ENCODE results near the gene EVPL.

Gene EVPL

GRCh38 chr17:76018340-76018680 is 8.8 kb downstream of the EVPL start:
- WGBS, 2 experiments, result 89% methylated on average over 11 of the region's 11 CpGs
- Histone ChIP-seq H3K36me3 (ENCODE audit: control insufficient read depth, insufficient read depth, low read length) (no peaks in the 10 kb centered on the region), H3K9me3 (ENCODE audit: control insufficient read depth, low read length) (no peaks in the 10 kb centered on the region), H3K27ac (ENCODE audit: insufficient read depth, low read depth, low read length, poor library complexity, severe bottlenecking) (no peak overlapping the region), H3K27me3 (ENCODE audit: control insufficient read depth, insufficient read depth, low read length, poor library complexity, severe bottlenecking) (no peaks in the 10 kb centered on the region), H3K4me3 (ENCODE audit: insufficient read depth, low read depth, low read length) (no peak overlapping the region), H3K4me1 (ENCODE audit: control insufficient read depth, insufficient read depth, low read length) (no peaks in the 10 kb centered on the region)

GRCh38 chr17:76017481-76018339 is 9.4 kb downstream of the EVPL start:
- no peaks in the 10 kb centered on the region for H3K9me3 ChIP-seq (ENCODE audit: control insufficient read depth, low read length)
- 94 to 95% methylated on average over 21 of the region's 21 CpGs for WGBS, 2 experiments
- H3K27ac ChIP-seq (ENCODE audit: insufficient read depth, low read depth, low read length, poor library complexity, severe bottlenecking), result no peak overlapping the region
- no peaks in the 10 kb centered on the region for H3K36me3 ChIP-seq (ENCODE audit: control insufficient read depth, insufficient read depth, low read length)
- no peaks in the 10 kb centered on the region for H3K4me1 ChIP-seq (ENCODE audit: control insufficient read depth, insufficient read depth, low read length)
- H3K4me3 ChIP-seq (ENCODE audit: insufficient read depth, low read depth, low read length), result no peak overlapping the region
- H3K27me3 ChIP-seq (ENCODE audit: control insufficient read depth, insufficient read depth, low read length, poor library complexity, severe bottlenecking), result no peaks in the 10 kb centered on the region

GRCh38 chr17:76014925-76015261 is 12.2 kb downstream of the EVPL start:
- no peaks in the 10 kb centered on the region for H3K9me3 ChIP-seq (ENCODE audit: control insufficient read depth, low read length)
- H3K4me1 ChIP-seq (ENCODE audit: control insufficient read depth, insufficient read depth, low read length), result no peaks in the 10 kb centered on the region
- no peaks in the 10 kb centered on the region for H3K27me3 ChIP-seq (ENCODE audit: control insufficient read depth, insufficient read depth, low read length, poor library complexity, severe bottlenecking)
- no peaks in the 10 kb centered on the region for H3K36me3 ChIP-seq (ENCODE audit: control insufficient read depth, insufficient read depth, low read length)
- no peak overlapping the region for H3K27ac ChIP-seq (ENCODE audit: insufficient read depth, low read depth, low read length, poor library complexity, severe bottlenecking)
- 92 to 93% methylated on average over 26 of the region's 26 CpGs for WGBS, 2 experiments
- no peak overlapping the region for H3K4me3 ChIP-seq (ENCODE audit: insufficient read depth, low read depth, low read length)

DNA sequence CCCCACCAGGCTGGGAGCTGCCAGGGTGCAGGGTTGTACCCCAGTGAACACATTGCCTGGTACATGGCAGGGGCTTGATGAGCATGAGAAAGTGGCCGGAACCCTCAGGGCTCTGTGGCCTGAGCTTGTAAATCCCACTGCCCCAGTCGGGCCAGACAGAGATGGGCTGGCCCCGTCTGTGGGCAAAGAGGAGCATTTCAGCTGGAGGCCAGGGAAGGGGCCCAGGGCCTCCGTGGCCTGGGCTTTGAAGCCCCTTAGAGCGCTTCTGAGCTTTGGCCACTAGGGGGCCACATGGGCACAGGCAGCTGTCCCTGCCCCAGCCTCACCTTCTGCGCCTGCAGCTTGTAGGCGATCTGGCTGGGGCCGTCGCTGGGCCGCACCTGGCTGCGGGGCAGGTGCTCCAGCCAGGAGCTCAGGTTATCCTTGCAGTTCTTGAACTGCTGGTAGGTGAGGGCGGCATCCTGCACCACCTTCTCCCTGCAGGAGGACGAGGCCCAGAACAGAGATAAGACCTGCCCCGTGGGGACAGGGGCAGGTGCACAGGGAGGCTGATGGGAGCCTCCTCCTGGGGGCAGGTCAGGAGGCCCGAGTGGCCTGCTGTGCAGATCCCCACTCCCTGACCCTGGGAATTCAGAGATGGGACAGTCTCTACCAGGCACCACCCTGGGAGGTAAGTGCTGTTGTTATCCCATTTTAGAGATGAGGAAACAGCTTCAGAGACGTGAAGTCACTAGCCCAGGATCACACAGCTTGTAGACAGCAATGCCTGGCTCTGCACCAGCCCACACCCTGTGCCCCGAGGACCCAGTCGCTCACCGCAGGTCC is 12.8 kb downstream of the EVPL start:
- Histone ChIP-seq H3K9me3 (ENCODE audit: control insufficient read depth, low read length) (no peaks in the 10 kb centered on the region), H3K27ac (ENCODE audit: insufficient read depth, low read depth, low read length, poor library complexity, severe bottlenecking) (no peak overlapping the region), H3K36me3 (ENCODE audit: control insufficient read depth, insufficient read depth, low read length) (no peaks in the 10 kb centered on the region), H3K4me3 (ENCODE audit: insufficient read depth, low read depth, low read length) (no peak overlapping the region), H3K4me1 (ENCODE audit: control insufficient read depth, insufficient read depth, low read length) (no peaks in the 10 kb centered on the region), H3K27me3 (ENCODE audit: control insufficient read depth, insufficient read depth, low read length, poor library complexity, severe bottlenecking) (no peaks in the 10 kb centered on the region)
- 40 to 43% methylated on average over 19 of the region's 19 CpGs for WGBS, 2 experiments

- Histone ChIP-seq H3K4me1 (ENCODE audit: control insufficient read depth, insufficient read depth, low read length) (no peaks in the 10 kb centered on the region), H3K27me3 (ENCODE audit: control insufficient read depth, insufficient read depth, low read length, poor library complexity, severe bottlenecking) (no peaks in the 10 kb centered on the region), H3K36me3 (ENCODE audit: control insufficient read depth, insufficient read depth, low read length) (no peaks in the 10 kb centered on the region), H3K4me3 (ENCODE audit: insufficient read depth, low read depth, low read length) (no peak overlapping the region), H3K27ac (ENCODE audit: insufficient read depth, low read depth, low read length, poor library complexity, severe bottlenecking) (no peak overlapping the region), H3K9me3 (ENCODE audit: control insufficient read depth, low read length) (no peaks in the 10 kb centered on the region)
- 89 to 92% methylated on average over 15 of the region's 15 CpGs for WGBS, 2 experiments
Measured at GRCh38 chr17:76013377-76013932, 13.7 kb downstream of the EVPL start.

- no peaks in the 10 kb centered on the region for H3K9me3 ChIP-seq (ENCODE audit: control insufficient read depth, low read length)
- H3K4me3 ChIP-seq (ENCODE audit: insufficient read depth, low read depth, low read length), result no peak overlapping the region
- no peak overlapping the region for H3K27ac ChIP-seq (ENCODE audit: insufficient read depth, low read depth, low read length, poor library complexity, severe bottlenecking)
- WGBS, 2 experiments, result 84 to 93% methylated on average over 5 of the region's 5 CpGs
- H3K27me3 ChIP-seq (ENCODE audit: control insufficient read depth, insufficient read depth, low read length, poor library complexity, severe bottlenecking), result no peaks in the 10 kb centered on the region
- no peaks in the 10 kb centered on the region for H3K36me3 ChIP-seq (ENCODE audit: control insufficient read depth, insufficient read depth, low read length)
- H3K4me1 ChIP-seq (ENCODE audit: control insufficient read depth, insufficient read depth, low read length), result no peaks in the 10 kb centered on the region
Measured at GRCh38 chr17:76011951-76012350, 15.2 kb downstream of the EVPL start.

DNA sequence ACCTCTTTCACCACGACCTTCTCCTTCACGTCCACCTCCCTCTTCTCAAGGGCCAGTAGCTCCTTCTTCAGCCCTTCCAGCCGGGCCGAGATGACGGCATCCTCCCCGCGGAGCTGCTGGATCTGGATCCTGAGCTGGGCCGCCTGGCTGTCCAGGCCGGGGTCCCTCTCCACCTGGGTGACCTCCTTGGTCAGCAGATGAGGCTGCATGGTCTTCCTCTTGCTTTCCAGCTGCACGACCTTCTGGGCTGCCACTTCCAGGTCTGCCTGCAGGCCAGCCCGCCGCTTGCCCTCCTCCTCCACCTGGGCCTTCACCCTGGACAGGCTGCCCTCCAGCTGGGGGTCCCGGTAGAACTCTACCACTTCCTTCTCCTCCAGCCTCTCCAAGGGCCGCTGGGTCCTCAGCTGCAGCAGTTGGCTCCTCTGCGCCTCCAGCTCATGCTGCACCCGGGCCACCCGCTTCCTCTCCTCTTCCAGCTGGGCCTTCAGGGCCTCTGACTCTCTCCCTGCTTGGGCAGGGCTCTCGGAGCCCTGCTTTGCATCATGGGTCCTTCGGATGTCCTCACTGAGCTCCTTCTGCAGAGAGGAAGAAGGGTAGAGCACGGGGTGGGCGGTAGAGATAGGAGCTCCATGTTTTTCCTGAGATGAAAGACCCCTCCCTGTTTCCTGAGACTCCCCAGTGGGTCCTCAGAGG is 17.0 kb downstream of the EVPL start:
- Histone ChIP-seq H3K4me3 (ENCODE audit: insufficient read depth, low read depth, low read length) (no peak overlapping the region), H3K27me3 (ENCODE audit: control insufficient read depth, insufficient read depth, low read length, poor library complexity, severe bottlenecking) (no peaks in the 10 kb centered on the region), H3K27ac (ENCODE audit: insufficient read depth, low read depth, low read length, poor library complexity, severe bottlenecking) (no peak overlapping the region), H3K9me3 (ENCODE audit: control insufficient read depth, low read length) (no peaks in the 10 kb centered on the region), H3K36me3 (ENCODE audit: control insufficient read depth, insufficient read depth, low read length) (no peaks in the 10 kb centered on the region), H3K4me1 (ENCODE audit: control insufficient read depth, insufficient read depth, low read length) (no peaks in the 10 kb centered on the region)
- 93 to 95% methylated on average over 21 of the region's 21 CpGs for WGBS, 2 experiments

DNA sequence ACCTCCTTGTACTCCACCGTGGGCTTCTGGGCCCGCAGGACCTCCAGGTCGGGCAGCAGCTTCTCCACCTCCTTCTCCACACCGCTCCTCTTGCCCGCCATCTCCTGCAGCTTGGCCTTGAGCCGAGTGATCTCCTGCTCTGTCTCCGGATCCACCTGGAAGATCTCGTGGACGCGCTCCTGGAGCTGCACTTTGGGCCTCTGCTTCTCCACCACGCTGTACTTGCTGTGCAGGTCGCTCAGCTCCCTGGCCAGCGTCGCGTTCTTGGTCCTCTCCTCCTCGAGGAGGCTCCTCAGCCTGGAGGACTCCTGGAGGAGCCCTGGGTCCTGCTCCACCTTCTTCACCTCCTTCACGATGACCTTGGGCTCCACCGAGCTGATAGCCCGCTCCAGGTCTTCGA is 17.7 kb downstream of the EVPL start:
- no peak overlapping the region for H3K27ac ChIP-seq (ENCODE audit: insufficient read depth, low read depth, low read length, poor library complexity, severe bottlenecking)
- 93 to 94% methylated on average over 20 of the region's 20 CpGs for WGBS, 2 experiments
- H3K36me3 ChIP-seq (ENCODE audit: control insufficient read depth, insufficient read depth, low read length), result no peaks in the 10 kb centered on the region
- no peak overlapping the region for H3K4me3 ChIP-seq (ENCODE audit: insufficient read depth, low read depth, low read length)
- no peaks in the 10 kb centered on the region for H3K27me3 ChIP-seq (ENCODE audit: control insufficient read depth, insufficient read depth, low read length, poor library complexity, severe bottlenecking)
- H3K4me1 ChIP-seq (ENCODE audit: control insufficient read depth, insufficient read depth, low read length), result no peaks in the 10 kb centered on the region
- H3K9me3 ChIP-seq (ENCODE audit: control insufficient read depth, low read length), result no peaks in the 10 kb centered on the region

DNA sequence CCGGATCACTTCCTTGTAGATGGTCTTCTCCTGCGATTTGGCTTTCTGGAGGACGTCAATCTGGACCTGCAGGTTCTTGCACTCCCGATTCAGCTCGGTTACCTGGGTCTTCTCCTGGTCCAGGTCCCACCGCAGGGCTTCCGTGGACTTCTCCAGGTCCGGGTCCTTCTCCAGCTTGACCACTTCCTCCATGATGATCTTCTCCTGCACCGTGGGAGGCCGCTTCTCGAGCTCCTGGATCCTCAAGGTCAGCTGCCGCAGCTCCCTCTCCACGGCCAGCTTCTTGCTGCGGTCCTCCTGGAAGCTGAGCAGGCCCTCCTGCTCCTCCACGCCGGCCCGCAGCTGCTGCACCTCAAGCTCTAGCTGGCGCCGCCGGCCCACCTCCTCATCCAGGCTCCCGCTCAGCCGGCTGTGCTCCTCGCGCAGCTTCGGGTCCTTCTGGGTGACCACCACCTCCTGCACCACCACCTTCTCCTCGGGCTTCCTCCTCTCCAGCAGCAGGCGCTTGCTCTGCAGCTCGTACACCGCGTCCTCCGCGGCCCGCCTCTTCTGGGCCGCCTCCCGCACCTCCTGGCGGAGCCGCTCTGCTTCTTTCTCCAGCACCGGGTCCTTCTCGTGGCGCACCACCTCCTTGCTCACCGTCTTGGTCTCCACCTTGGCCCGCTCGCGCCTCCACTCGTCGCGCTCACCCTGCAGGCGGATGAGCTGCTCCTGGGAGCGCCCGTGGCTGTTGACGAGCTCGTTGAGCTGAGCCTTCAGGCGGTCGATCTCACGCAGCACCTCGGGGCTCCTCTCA is 18.3 kb downstream of the EVPL start:
- no peak overlapping the region for H3K27ac ChIP-seq (ENCODE audit: insufficient read depth, low read depth, low read length, poor library complexity, severe bottlenecking)
- no peaks in the 10 kb centered on the region for H3K9me3 ChIP-seq (ENCODE audit: control insufficient read depth, low read length)
- no peak overlapping the region for H3K4me3 ChIP-seq (ENCODE audit: insufficient read depth, low read depth, low read length)
- no peaks in the 10 kb centered on the region for H3K27me3 ChIP-seq (ENCODE audit: control insufficient read depth, insufficient read depth, low read length, poor library complexity, severe bottlenecking)
- H3K4me1 ChIP-seq (ENCODE audit: control insufficient read depth, insufficient read depth, low read length), result no peaks in the 10 kb centered on the region
- H3K36me3 ChIP-seq (ENCODE audit: control insufficient read depth, insufficient read depth, low read length), result no peaks in the 10 kb centered on the region
- WGBS, 2 experiments, result 94 to 95% methylated on average over 56 of the region's 56 CpGs

Measured in ectodermal cell (in vitro differentiated cells).